GM12872 (cell line): ENCODE results near the gene MTF1.

Experiments used
- CTCF ChIP-seq: IDR thresholded peaks from 3 replicates; pipeline ENCODE4 v1.5.1; 2011; ENCODE audit warnings: low read depth, mild to moderate bottlenecking, low read length, moderate library complexity; ENCODE audit not compliant: insufficient read depth

The MTF1 gene

GRCh38 chr1:37872692-37873091, 13.3 kb upstream of the MTF1 start:
- no peak for TF ChIP-seq CTCF

GRCh38 chr1:37868466-37868865, 9.1 kb upstream of the MTF1 start:
- no peak for TF ChIP-seq CTCF

GRCh38 chr1:37867784-37868183, 8.4 kb upstream of the MTF1 start:
- TF ChIP-seq CTCF: no peak

- no peak for TF ChIP-seq CTCF
Observed at GRCh38 chr1:37866491-37866890, 7.1 kb upstream of the MTF1 start.

GRCh38 chr1:37865348-37866120, 6.1 kb upstream of the MTF1 start:
- TF ChIP-seq CTCF: no peak

- TF ChIP-seq CTCF: no peak
Observed at GRCh38 chr1:37862330-37862729, 2.9 kb upstream of the MTF1 start.

GRCh38 chr1:37861151-37861550, 1.8 kb upstream of the MTF1 start:
- TF ChIP-seq CTCF: no peak
